Neural progenitor cell (in vitro differentiated cells): ENCODE data around the gene SGSM2. TPM values are rescaled to one million over a fixed set of nuclear protein-coding genes. Genes with fewer than 3 reads are reported as not detected.

ENCODE experiments used
- DNase-seq: peaks from one replicate; pipeline ENCODE4 v3.0.0-alpha.2; 2016; ENCODE audit warnings: low spot score
- H2AFZ ChIP-seq: fragments of 200-600 bp; sonication (generic); replicated peaks from 2 replicates; pipeline ENCODE4 v1.6.1; 2016; ENCODE audit warnings: antibody characterized with exemption
- H3F3A ChIP-seq: fragments of 200-600 bp; sonication (generic); 2 replicates; pipeline ENCODE4 v1.6.1; 2016; ENCODE audit warnings: antibody characterized with exemption, low read depth
- H3K27ac ChIP-seq: fragments of 200-600 bp; sonication (generic); 2 replicates; pipeline ENCODE4 v1.5.1; 2016; ENCODE audit warnings: mild to moderate bottlenecking
- H3K27me3 ChIP-seq: fragments of 200-600 bp; sonication (generic); 2 replicates; pipeline ENCODE4 v1.6.1; 2016; ENCODE audit warnings: mild to moderate bottlenecking, moderate library complexity
- H3K36me3 ChIP-seq: fragments of 200-600 bp; sonication (generic); 2 replicates; pipeline ENCODE4 v1.5.1; 2016
- H3K4me1 ChIP-seq: fragments of 200-600 bp; sonication (generic); 2 replicates; pipeline ENCODE4 v1.6.1; 2016; ENCODE audit warnings: mixed run types
- H3K4me2 ChIP-seq: fragments of 200-600 bp; sonication (generic); 2 replicates; pipeline ENCODE4 v1.6.1; 2016
- H3K4me3 ChIP-seq: fragments of 200-600 bp; sonication (generic); 2 replicates; pipeline ENCODE4 v1.5.1; 2016
- H3K79me2 ChIP-seq: fragments of 200-600 bp; sonication (generic); 2 replicates; pipeline ENCODE4 v1.6.1; 2016; ENCODE audit warnings: low read depth
- H3K9ac ChIP-seq: fragments of 200-600 bp; sonication (generic); 2 replicates; pipeline ENCODE4 v1.6.1; 2016
- H3K9me3 ChIP-seq: fragments of 200-600 bp; sonication (generic); 2 replicates; pipeline ENCODE4 v1.5.1; 2016; ENCODE audit warnings: low read depth
- H4K20me1 ChIP-seq: fragments of 200-600 bp; sonication (generic); 2 replicates; pipeline ENCODE4 v1.6.1; 2016; ENCODE audit warnings: low read depth
- H3K27ac Mint-ChIP-seq: 3 replicates; pipeline ENCODE4 v1.8.0; 2021; ENCODE audit warnings: mixed read lengths
- H3K27me3 Mint-ChIP-seq: 2 replicates; pipeline ENCODE4 v1.8.0; 2022; ENCODE audit warnings: low read depth, mild to moderate bottlenecking, inconsistent platforms, moderate library complexity, mixed read lengths; ENCODE audit not compliant: insufficient read depth
- H3K36me3 Mint-ChIP-seq: 3 replicates; pipeline ENCODE4 v1.8.0; 2021; ENCODE audit warnings: mixed read lengths
- H3K4me1 Mint-ChIP-seq: 3 replicates; pipeline ENCODE4 v1.8.0; 2021; ENCODE audit warnings: mixed read lengths
- H3K4me3 Mint-ChIP-seq: 3 replicates; pipeline ENCODE4 v1.8.0; 2021; ENCODE audit warnings: mild to moderate bottlenecking, moderate library complexity, mixed read lengths
- H3K9me3 Mint-ChIP-seq: 3 replicates; pipeline ENCODE4 v1.8.0; 2020; ENCODE audit warnings: mixed read lengths
- CTCF ChIP-seq: fragments of 200-600 bp; sonication (generic); IDR thresholded peaks from 2 replicates; pipeline ENCODE4 v1.5.1; 2017; ENCODE audit warnings: antibody characterized with exemption, mild to moderate bottlenecking
- EZH2 ChIP-seq: fragments of 200-600 bp; sonication (generic); IDR thresholded peaks from 2 replicates; pipeline ENCODE4 v1.6.1; 2017; ENCODE audit warnings: antibody characterized with exemption, mild to moderate bottlenecking, moderate library complexity
- EZH2phosphoT487 ChIP-seq: fragments of 200-600 bp; sonication (generic); IDR thresholded peaks from 2 replicates; pipeline ENCODE4 v1.6.1; 2017; ENCODE audit warnings: antibody characterized with exemption
- total RNA-seq: library from RNA; depleted of rRNA; stranded (reverse); fragments of >200 nt; gene quantifications from 2 replicates; pipeline ENCODE4 v1.2.3, GENCODE V29; 2015; ENCODE audit warnings: low replicate concordance

SGSM2 gene
- total RNA-seq, 1 donor from 2014 or later = 39.0 TPM

- Mint-ChIP-seq H3K4me3 (no peak overlapping the region), H3K27ac (peak overlapping the region; percentile 64), H3K9me3 (no peaks in the 10 kb centered on the region), H3K4me1 (peaks cover 30% of the 10 kb centered on the region), H3K27me3 (peaks cover 2% of the 10 kb centered on the region), H3K36me3 (peaks cover 40% of the 10 kb centered on the region)
- Histone ChIP-seq H3K27me3 (no peaks in the 10 kb centered on the region), H3F3A (peaks cover 24% of the 10 kb centered on the region), H3K36me3 (peaks cover 3% of the 10 kb centered on the region), H2AFZ (no peak overlapping the region), H4K20me1 (peaks cover 73% of the 10 kb centered on the region), H3K27ac (no peak overlapping the region), H3K4me3 (no peak overlapping the region), H3K9me3 (no peaks in the 10 kb centered on the region), H3K4me1 (peaks cover 16% of the 10 kb centered on the region), H3K4me2 (no peak overlapping the region), H3K79me2 (peaks cover 71% of the 10 kb centered on the region), H3K9ac (no peak overlapping the region)
- DNase-seq = no peak
- TF ChIP-seq EZH2 = no peak
- no peak for TF ChIP-seq EZH2phosphoT487
- no peak for TF ChIP-seq CTCF
These were observed 37.5 kb upstream of the SGSM2 start for GRCh38 chr17:2299756-2300155.

- Mint-ChIP-seq H3K27ac (peak overlapping the region; percentile 69), H3K36me3 (peaks cover 30% of the 10 kb centered on the region), H3K4me3 (peak overlapping the region; percentile 95), H3K27me3 (no peaks in the 10 kb centered on the region), H3K4me1 (peaks cover 32% of the 10 kb centered on the region), H3K9me3 (no peaks in the 10 kb centered on the region)
- H4K20me1 ChIP-seq = peaks cover 49% of the 10 kb centered on the region
- H3K79me2 ChIP-seq = peaks cover 64% of the 10 kb centered on the region
- H3K9me3 ChIP-seq = no peaks in the 10 kb centered on the region
- peak overlapping the region; percentile 95 for H3K4me2 ChIP-seq
- peak; percentile 40 for DNase-seq
- peaks cover 16% of the 10 kb centered on the region for H3K4me1 ChIP-seq
- H3K27me3 ChIP-seq = no peaks in the 10 kb centered on the region
- peaks cover 28% of the 10 kb centered on the region for H3F3A ChIP-seq
- peak overlapping the region; percentile 76 for H3K4me3 ChIP-seq
- H3K9ac ChIP-seq = peak overlapping the region; percentile 76
- TF ChIP-seq EZH2phosphoT487 = no peak
- TF ChIP-seq EZH2 = no peak
- no peak for TF ChIP-seq CTCF
- H3K27ac ChIP-seq = peak overlapping the region; percentile 94
- peak overlapping the region; percentile 81 for H2AFZ ChIP-seq
- no peaks in the 10 kb centered on the region for H3K36me3 ChIP-seq
These were observed 34.5 kb upstream of the SGSM2 start for GRCh38 chr17:2302778-2303203.

- no peaks in the 10 kb centered on the region for H3K36me3 ChIP-seq
- peaks cover 16% of the 10 kb centered on the region for H3K4me1 ChIP-seq
- peak within 1 kb of the TSS; percentile 69 for H3K27ac Mint-ChIP-seq
- TF ChIP-seq CTCF (no peak), EZH2 (no peak), EZH2phosphoT487 (peak; percentile 29)
- no peaks in the 10 kb centered on the region for H3K9me3 Mint-ChIP-seq
- DNase-seq = peak; percentile 97
- H3K79me2 ChIP-seq = peaks cover 59% of the 10 kb centered on the region
- peak within 1 kb of the TSS; percentile 95 for H3K4me3 Mint-ChIP-seq
- H3K4me3 ChIP-seq = peak within 1 kb of the TSS; percentile 76
- H3K4me1 Mint-ChIP-seq = peaks cover 32% of the 10 kb centered on the region
- peak within 1 kb of the TSS; percentile 81 for H2AFZ ChIP-seq
- H3K27me3 Mint-ChIP-seq = no peaks in the 10 kb centered on the region
- peak within 1 kb of the TSS; percentile 95 for H3K4me2 ChIP-seq
- peaks cover 44% of the 10 kb centered on the region for H4K20me1 ChIP-seq
- no peaks in the 10 kb centered on the region for H3K27me3 ChIP-seq
- no peaks in the 10 kb centered on the region for H3K9me3 ChIP-seq
- H3K27ac ChIP-seq = peak within 1 kb of the TSS; percentile 94
- H3F3A ChIP-seq = peaks cover 28% of the 10 kb centered on the region
- H3K36me3 Mint-ChIP-seq = peaks cover 26% of the 10 kb centered on the region
- peak within 1 kb of the TSS; percentile 76 for H3K9ac ChIP-seq
These were observed 33.8 kb upstream of the SGSM2 start, which contains the start of the genes SMG6 and SRR for GRCh38 chr17:2303204-2304188. Gene SMG6, minus strand, starts transcription at chr17:2303785. Its CDS starts 65 bp downstream, at chr17:2303720. Gene SRR, plus strand, starts transcription at chr17:2303950. Its CDS starts 11,611 bp downstream, at chr17:2315561.
